ENCODE results near the gene DPH2. TPM values are rescaled to one million over a fixed set of nuclear protein-coding genes. Genes with fewer than 3 reads are reported as not detected.

Gene DPH2
- total RNA-seq, 4 donors from 2014 or later, result 5.1 to 18.5 (median 12.3) TPM

DNA sequence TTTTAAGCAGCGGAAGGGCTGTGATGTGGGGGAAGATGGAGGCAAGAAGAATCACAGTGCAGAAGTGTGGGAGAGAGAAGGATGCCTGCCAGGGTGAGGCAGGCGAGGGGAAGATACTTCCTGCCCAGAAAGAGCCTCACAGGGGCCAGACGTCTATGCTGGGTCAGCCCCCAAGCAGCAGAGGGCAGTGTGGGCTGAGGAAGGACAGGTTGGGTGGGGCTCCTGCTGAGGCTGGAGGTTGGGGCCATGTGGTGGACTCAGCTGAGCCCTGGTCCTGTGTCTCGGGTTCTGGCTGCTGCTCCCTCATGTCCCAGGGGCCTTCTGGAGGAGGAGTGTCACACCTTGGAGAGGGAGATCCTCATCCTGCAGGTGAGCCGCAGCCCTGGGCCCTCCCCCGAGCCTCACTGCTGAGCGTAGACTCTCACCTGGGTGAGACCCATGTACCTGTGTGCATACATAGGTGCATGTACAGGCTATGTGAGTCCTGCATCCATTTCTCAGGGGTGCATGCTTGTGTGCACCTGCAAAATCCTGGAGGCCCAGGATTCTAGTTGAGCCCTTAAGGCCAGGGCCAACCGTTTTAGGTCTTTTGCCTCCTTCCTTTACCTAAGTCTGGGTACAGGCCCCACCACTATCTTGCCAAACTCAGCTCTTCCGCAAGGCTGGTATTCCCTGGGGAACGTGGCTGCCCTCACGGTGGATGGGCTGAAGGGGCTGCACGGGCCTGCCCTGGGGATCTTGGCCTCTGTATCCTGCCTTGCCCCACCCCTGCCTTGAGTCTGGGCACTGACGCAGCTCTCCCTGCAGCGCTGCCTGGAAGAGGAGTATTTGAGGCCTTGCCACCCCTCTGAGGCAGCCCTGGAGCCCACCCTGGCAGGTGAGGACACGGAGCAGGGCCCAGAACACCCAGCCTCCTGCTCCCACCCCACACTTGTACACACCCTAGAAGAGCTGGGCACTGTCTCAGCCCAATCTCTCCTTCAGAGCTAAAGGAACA is 25.3 kb downstream of the DPH2 start:
- no peak for DNase-seq
- H3K27me3 ChIP-seq, result no peaks in the 10 kb centered on the region
- no peaks in the 10 kb centered on the region for H3K36me3 ChIP-seq
- no peaks in the 10 kb centered on the region for H3K9me3 ChIP-seq
- intact Hi-C loops (cut with DNase I; ENCODE audit: low total_unique reads), result no loop called here
- no peak overlapping the region for H3K4me3 ChIP-seq
- H3K4me1 ChIP-seq, result no peaks in the 10 kb centered on the region
- TF ChIP-seq POLR2A (IDR thresholded peaks at IDR 0.05), result no peak
- TF ChIP-seq, protein P1, sequence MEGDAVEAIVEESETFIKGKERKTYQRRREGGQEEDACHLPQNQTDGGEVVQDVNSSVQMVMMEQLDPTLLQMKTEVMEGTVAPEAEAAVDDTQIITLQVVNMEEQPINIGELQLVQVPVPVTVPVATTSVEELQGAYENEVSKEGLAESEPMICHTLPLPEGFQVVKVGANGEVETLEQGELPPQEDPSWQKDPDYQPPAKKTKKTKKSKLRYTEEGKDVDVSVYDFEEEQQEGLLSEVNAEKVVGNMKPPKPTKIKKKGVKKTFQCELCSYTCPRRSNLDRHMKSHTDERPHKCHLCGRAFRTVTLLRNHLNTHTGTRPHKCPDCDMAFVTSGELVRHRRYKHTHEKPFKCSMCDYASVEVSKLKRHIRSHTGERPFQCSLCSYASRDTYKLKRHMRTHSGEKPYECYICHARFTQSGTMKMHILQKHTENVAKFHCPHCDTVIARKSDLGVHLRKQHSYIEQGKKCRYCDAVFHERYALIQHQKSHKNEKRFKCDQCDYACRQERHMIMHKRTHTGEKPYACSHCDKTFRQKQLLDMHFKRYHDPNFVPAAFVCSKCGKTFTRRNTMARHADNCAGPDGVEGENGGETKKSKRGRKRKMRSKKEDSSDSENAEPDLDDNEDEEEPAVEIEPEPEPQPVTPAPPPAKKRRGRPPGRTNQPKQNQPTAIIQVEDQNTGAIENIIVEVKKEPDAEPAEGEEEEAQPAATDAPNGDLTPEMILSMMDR (IDR thresholded peaks at IDR 0.05), result no peak
- H3K27ac ChIP-seq, result no peak overlapping the region

DNA sequence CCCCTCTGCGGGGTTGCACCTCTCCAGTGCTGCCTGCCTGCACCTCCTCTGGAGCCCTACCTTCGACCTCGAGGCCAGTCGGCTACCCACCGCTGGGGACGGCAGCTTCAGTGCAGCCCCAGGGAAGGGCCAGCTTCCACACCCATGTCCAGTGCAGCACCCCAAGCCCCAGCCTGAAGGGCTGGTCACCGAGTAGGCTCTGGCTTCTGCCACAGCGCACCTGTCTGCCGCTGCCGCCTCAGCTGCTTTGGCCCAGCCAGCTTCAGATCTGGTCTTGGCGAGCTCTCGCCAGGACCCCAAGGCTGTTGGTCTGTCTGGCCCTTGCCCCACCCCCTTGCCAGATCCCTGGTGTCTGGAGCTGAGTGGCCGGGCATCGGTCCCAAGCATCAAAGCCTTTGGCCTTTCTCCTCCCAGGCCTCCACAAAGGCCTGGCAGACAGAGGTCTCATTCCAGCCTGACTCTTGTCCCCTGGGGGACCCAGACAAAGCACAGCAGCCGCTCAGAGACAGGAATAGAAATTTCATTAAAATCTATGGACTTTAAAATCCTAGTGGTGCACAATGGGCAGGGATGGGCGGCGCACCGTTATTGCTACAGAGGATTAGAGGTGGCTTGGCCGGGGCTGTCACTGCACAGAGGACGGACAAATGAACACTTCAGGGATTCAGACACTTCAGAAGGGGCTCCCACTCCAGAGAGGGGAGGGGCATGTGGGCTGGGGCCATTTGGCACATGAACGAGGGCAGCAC is 26.3 kb downstream of the DPH2 start:
- no peaks in the 10 kb centered on the region for H3K9me3 ChIP-seq
- no peak for TF ChIP-seq POLR2A (IDR thresholded peaks at IDR 0.05)
- TF ChIP-seq, protein P1 (IDR thresholded peaks at IDR 0.05), result no peak
- peak overlapping the region in 1 of 2 donors; percentile 16 for H3K27ac ChIP-seq
- no peaks in the 10 kb centered on the region for H3K27me3 ChIP-seq
- H3K4me1 ChIP-seq, result no peaks in the 10 kb centered on the region
- no peaks in the 10 kb centered on the region for H3K36me3 ChIP-seq
- H3K4me3 ChIP-seq, result no peak overlapping the region
- DNase-seq, result no peak
- intact Hi-C loops (cut with DNase I; ENCODE audit: low total_unique reads), result no loop called here

DNA sequence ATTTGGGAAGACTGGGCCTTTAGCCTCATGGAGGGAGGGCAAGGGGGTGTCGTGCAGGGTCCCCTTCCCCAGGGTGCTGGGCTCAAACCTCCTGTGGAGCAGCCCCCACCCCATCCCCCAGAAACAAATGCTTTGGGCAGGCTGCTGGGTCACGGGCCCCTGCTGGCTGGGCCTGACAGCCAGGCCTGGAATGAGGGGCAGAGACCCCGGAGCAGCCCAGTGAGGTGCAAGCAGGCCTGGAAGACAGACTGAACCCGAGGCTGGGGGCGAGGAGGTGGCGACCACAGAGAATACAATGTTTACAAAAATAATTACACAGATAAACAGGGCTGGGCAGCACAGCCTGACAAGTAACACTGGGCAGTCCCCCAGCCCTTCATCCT is 26.9 kb downstream of the DPH2 start:
- Histone ChIP-seq H3K36me3 (no peaks in the 10 kb centered on the region), H3K4me3 (no peak overlapping the region), H3K4me1 (no peaks in the 10 kb centered on the region), H3K27me3 (no peaks in the 10 kb centered on the region), H3K27ac (peak overlapping the region in 1 of 2 donors; percentile 16), H3K9me3 (no peaks in the 10 kb centered on the region)
- intact Hi-C loops (cut with DNase I; ENCODE audit: low total_unique reads), result no loop called here
- no peak for DNase-seq
- TF ChIP-seq, protein P1 (IDR thresholded peaks at IDR 0.05), result no peak
- TF ChIP-seq POLR2A (IDR thresholded peaks at IDR 0.05), result no peak

DNA sequence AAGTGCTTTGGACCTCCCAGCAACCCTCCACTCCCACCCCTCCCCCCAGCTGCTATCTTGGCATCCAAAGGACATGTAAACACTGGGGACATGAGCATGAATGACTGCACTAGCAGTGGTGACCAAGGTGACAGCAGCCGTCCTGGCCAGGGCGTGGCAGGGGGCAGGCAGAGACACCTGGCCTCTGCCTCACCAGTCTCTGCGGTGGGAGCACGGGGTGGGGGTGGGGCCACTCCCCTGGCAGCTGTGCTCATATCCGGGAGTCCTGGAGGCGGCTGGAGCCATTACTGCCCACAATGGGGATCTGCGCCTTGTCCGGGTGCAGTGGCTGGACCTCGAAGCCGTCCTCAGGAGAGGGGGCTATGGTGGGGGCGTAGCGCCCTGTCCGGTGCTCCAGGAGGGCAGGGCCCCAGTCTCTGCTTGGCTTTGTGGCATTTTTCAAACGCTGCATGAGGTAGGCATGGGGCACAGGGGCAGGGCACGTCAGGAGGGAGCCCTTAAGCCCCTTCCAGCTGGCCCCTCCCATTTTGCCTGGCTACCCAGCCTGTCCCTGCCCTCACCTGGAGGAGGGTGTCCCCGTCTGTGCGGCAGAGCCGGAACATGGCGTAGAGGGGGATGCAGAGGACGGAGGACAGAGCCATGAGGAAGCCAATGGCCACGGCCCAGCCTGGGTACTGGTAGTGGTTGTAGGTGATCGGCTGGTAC is 27.6 kb downstream of the DPH2 start:
- no peak for DNase-seq
- Histone ChIP-seq H3K4me1 (no peaks in the 10 kb centered on the region), H3K9me3 (no peaks in the 10 kb centered on the region), H3K27ac (peak overlapping the region in 1 of 2 donors; percentile 16), H3K4me3 (no peak overlapping the region), H3K27me3 (no peaks in the 10 kb centered on the region), H3K36me3 (no peaks in the 10 kb centered on the region)
- TF ChIP-seq, protein P1 (IDR thresholded peaks at IDR 0.05), result no peak
- intact Hi-C loops (cut with DNase I; ENCODE audit: low total_unique reads), result no loop called here

Measured in uterus (tissue), 4 donors.